Measurements from ENCODE around the gene ANKRD11.
"Not testable (repeated sequence)": the region's sequence is repeated elsewhere in the genome, so short reads cannot be mapped to it uniquely, and the experiment has no call there.

Gene ANKRD11

GRCh38 chr16:89363621-89364393 is 126.6 kb downstream of the ANKRD11 start:
- no peak for DNase-seq (ENCODE audit: low read depth)

- DNase-seq (ENCODE audit: low read depth) = not testable (repeated sequence)
Measured at GRCh38 chr16:89362540-89363223, 127.7 kb downstream of the ANKRD11 start.

- no peak for DNase-seq (ENCODE audit: low read depth)
Measured at GRCh38 chr16:89361751-89362539, 128.4 kb downstream of the ANKRD11 start.

- DNase-seq (ENCODE audit: low read depth) = peak; percentile 74
Measured at GRCh38 chr16:89360760-89361435, 129.5 kb downstream of the ANKRD11 start.

GRCh38 chr16:89359264-89360147 is 130.9 kb downstream of the ANKRD11 start:
- no peak for DNase-seq (ENCODE audit: low read depth)

- DNase-seq (ENCODE audit: low read depth) = no peak
Measured at GRCh38 chr16:89358030-89359005, 132.0 kb downstream of the ANKRD11 start.

GRCh38 chr16:89357055-89357816 is 133.1 kb downstream of the ANKRD11 start:
- peak; percentile 67 for DNase-seq (ENCODE audit: low read depth)

- no peak for DNase-seq (ENCODE audit: low read depth)
Measured at GRCh38 chr16:89355686-89356085, 134.7 kb downstream of the ANKRD11 start.

- no peak for DNase-seq (ENCODE audit: low read depth)
Measured at GRCh38 chr16:89355007-89355406, 135.4 kb downstream of the ANKRD11 start.

GRCh38 chr16:89354325-89354724 is 136.0 kb downstream of the ANKRD11 start:
- DNase-seq (ENCODE audit: low read depth) = no peak

GRCh38 chr16:89352091-89352681 is 138.2 kb downstream of the ANKRD11 start:
- no peak for DNase-seq (ENCODE audit: low read depth)

- no peak for DNase-seq (ENCODE audit: low read depth)
Measured at GRCh38 chr16:89351645-89352044, 138.7 kb downstream of the ANKRD11 start.

- peak; percentile 37 for DNase-seq (ENCODE audit: low read depth)
Measured at GRCh38 chr16:89350701-89351380, 139.5 kb downstream of the ANKRD11 start.

GRCh38 chr16:89349947-89350633 is 140.3 kb downstream of the ANKRD11 start:
- DNase-seq (ENCODE audit: low read depth) = no peak

- DNase-seq (ENCODE audit: low read depth) = no peak
Measured at GRCh38 chr16:89347807-89348206, 142.6 kb downstream of the ANKRD11 start.

GRCh38 chr16:89346869-89347268 is 143.5 kb downstream of the ANKRD11 start:
- no peak for DNase-seq (ENCODE audit: low read depth)

GRCh38 chr16:89345642-89346150 is 144.7 kb downstream of the ANKRD11 start:
- no peak for DNase-seq (ENCODE audit: low read depth)
